IgD-negative memory B cell (primary cell): ENCODE results near the gene MPP1. TPM values are rescaled to one million over a fixed set of nuclear protein-coding genes. Genes with fewer than 3 reads are reported as not detected.

Experiments used
- H3K27ac Mint-ChIP-seq, 3 donors: one replicate each; pipeline ENCODE4 v1.8.0; 2020 to 2022; ENCODE audit warnings: mild to moderate bottlenecking in 3 of 3, mixed read lengths in 3 of 3, moderate library complexity in 1 of 3
- H3K27me3 Mint-ChIP-seq: one replicate; pipeline ENCODE4 v1.8.0; 2021; ENCODE audit warnings: mixed read lengths
- H3K36me3 Mint-ChIP-seq: one replicate; pipeline ENCODE4 v1.8.0; 2020; ENCODE audit warnings: mild to moderate bottlenecking, mixed read lengths
- H3K4me1 Mint-ChIP-seq, 3 donors: one replicate each; pipeline ENCODE4 v1.8.0; 2020 to 2022; ENCODE audit warnings: mixed read lengths in 3 of 3, mild to moderate bottlenecking in 1 of 3
- H3K4me3 Mint-ChIP-seq, 4 donors: one replicate each; pipeline ENCODE4 v1.8.0; 2020 to 2022; ENCODE audit warnings: mild to moderate bottlenecking in 4 of 4, mixed read lengths in 4 of 4, moderate library complexity in 3 of 4
- H3K9me3 Mint-ChIP-seq, 3 donors: one replicate each; pipeline ENCODE4 v1.8.0; 2020 to 2021; ENCODE audit warnings: mixed read lengths in 3 of 3, mild to moderate bottlenecking in 1 of 3
- polyA plus RNA-seq: library from polyadenylated mRNA; unstranded; fragments of 300-500 nt; fragmentation: Illumina TruSeq; gene quantifications from one replicate; pipeline ENCODE4 v1.2.3, GENCODE V29; 2021

The MPP1 gene
- polyA plus RNA-seq, 1 donor from 2014 or later: 9.9 TPM

DNA sequence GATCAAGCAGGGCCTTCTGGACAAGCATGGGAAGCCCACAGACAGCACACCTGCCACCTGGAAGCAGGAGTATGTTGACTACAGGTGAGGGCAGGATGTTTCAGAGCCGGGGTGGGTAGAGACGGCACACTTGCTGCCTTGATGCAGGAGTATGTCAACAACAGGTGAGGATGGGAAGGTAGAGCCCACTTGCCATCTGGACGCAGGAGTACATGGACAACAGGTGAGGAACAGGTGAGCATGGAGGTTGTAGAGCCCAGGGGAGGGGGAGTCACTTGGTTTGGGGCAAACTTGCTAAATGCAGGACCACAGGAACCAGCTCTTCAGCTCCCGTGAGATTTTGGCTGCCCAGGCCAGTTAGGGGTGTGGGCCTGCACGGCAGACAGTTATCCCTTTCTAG, 30.7 kb downstream of the MPP1 start:
- H3K36me3 Mint-ChIP-seq: peaks cover 3% of the 10 kb centered on the region
- no peak overlapping the region for H3K27ac Mint-ChIP-seq
- H3K4me3 Mint-ChIP-seq: no peak overlapping the region
- H3K4me1 Mint-ChIP-seq: peaks cover 0 to 1% (median 0%) of the 10 kb centered on the region in 3 donors
- H3K9me3 Mint-ChIP-seq: peaks cover 0 to 2% (median 1%) of the 10 kb centered on the region in 3 donors
- H3K27me3 Mint-ChIP-seq: peaks cover 1% of the 10 kb centered on the region

DNA sequence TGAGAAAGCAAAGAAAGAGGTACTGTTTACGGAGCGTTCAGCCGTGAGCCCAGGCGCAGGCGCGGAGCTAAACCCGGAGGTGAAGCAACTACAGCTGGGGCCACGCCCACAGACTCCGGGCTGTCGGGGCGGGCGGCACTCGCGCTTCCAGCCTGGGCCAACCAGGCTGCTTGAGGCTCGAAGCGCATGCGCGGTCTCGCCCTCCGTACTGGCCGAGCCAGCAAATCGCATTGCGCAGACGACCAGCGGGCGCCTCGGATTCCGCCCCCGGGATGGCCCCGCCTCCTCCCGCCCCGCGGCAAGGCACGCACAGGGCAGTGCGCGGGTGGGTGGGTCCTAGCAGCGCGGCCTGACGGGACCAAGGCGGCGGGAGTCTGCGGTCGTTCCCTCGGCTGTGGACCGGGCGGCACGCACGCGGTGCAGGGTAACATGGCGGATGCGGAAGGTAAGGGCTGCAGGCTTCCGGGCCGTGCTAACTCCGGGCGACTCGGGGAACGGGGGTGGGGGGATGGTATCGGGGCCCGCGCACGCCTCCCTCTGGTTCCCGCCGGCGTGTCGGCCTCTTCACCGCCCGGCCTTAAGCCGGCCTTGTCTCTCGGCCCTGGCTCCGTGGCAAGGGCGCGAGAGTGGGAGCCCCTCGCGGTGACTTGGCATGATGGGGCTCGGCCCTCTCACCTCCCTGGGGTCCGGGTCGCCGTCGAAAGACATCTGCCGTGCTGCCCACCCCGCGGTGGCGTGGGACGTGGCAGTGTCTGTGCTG, 42.6 kb downstream of the MPP1 start, which contains the start of gene DKC1:
TSS of gene DKC1 (plus strand) at position 328 of the 760 bp plus-strand sequence. CDS start at position 430, 102 bp downstream.
- Mint-ChIP-seq H3K4me3 (peak within 1 kb of the TSS; percentile 87 to 92 (median 91)), H3K4me1 (peaks cover 0 to 11% (median 3%) of the 10 kb centered on the region in 3 donors), H3K36me3 (no peaks in the 10 kb centered on the region), H3K27me3 (no peaks in the 10 kb centered on the region), H3K9me3 (no peaks in the 10 kb centered on the region), H3K27ac (peak within 1 kb of the TSS; percentile 83 to 96 (median 87))

DNA sequence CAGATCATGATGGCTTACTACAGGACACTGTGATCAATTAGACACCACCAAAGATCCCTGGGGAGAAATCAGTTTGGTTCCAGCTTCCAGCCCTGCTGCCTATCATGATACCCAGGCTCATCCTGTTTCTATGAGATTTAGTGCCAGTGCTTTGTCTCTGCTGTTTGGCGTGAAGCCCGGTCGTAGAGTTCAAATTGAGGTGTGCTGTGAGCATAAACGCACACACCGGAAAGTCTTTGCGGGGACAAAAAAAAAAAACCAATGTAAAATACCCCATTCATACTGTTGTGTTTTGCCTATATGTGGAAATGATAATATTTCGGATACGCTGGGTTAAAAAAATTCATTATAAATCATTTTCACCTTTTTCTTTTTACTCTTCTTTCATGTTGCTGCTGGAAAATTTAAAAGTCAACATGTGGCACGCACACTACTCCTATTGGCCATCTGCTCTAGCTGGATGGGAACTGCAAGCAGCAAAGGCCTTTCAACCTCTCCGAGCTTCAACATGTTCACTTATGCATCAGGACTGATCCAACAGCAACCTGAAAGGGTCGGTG, 43.2 kb downstream of the MPP1 start:
- Mint-ChIP-seq H3K4me1 (peaks cover 0 to 11% (median 3%) of the 10 kb centered on the region in 3 donors), H3K27ac (peak overlapping the region; percentile 83 to 96 (median 87)), H3K9me3 (no peaks in the 10 kb centered on the region), H3K27me3 (no peaks in the 10 kb centered on the region), H3K4me3 (peak overlapping the region; percentile 87 to 92 (median 91)), H3K36me3 (no peaks in the 10 kb centered on the region)

- Mint-ChIP-seq H3K27me3 (no peaks in the 10 kb centered on the region), H3K36me3 (no peaks in the 10 kb centered on the region), H3K4me1 (peaks cover 0 to 6% (median 3%) of the 10 kb centered on the region in 3 donors), H3K4me3 (no peak overlapping the region), H3K27ac (no peak overlapping the region), H3K9me3 (no peaks in the 10 kb centered on the region)
These were observed 46.6 kb downstream of the MPP1 start for GRCh38 chrX:154758696-154759095.

DNA sequence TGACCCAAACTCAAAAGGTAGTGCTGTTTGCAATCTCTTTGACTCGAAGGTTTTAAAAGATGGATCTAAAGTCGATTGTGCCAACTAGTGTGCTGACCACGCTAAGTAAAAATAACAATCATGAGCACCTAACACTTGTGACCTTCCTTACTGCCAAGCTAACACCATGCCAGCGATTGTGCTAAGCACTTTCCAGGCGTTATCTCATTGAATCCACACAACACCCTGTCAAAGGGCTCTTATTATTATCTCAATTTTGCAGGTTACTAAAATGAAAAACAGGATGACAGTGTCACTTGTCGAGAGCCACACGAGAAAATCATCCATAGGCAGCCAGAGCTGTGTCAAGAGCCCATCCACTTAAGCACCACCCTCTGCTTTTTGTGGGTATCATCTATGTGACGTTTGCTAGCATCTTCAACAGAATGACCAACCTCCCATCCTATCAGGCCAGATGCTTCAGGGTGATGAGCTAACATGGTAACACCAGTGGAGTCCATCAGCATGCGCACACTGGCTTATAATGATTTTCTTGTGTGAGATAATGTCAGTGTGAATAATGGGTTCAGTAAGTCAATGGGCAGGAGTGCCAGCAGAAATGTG, 53.5 kb downstream of the MPP1 start:
- Mint-ChIP-seq H3K4me3 (peak overlapping the region; percentile 85 to 96 (median 85)), H3K36me3 (no peaks in the 10 kb centered on the region), H3K4me1 (peaks cover 6 to 14% (median 11%) of the 10 kb centered on the region in 3 donors), H3K27me3 (no peaks in the 10 kb centered on the region), H3K27ac (peak overlapping the region in 2 of 3 donors; percentile 55 to 93), H3K9me3 (no peaks in the 10 kb centered on the region)

- H3K36me3 Mint-ChIP-seq: no peaks in the 10 kb centered on the region
- H3K27ac Mint-ChIP-seq: peak overlapping the region in 2 of 3 donors; percentile 55 to 93
- H3K4me3 Mint-ChIP-seq: peak overlapping the region; percentile 85 to 96 (median 85)
- no peaks in the 10 kb centered on the region for H3K27me3 Mint-ChIP-seq
- H3K9me3 Mint-ChIP-seq: no peaks in the 10 kb centered on the region
- H3K4me1 Mint-ChIP-seq: peaks cover 6 to 16% (median 11%) of the 10 kb centered on the region in 3 donors
These were observed 54.0 kb downstream of the MPP1 start for GRCh38 chrX:154751203-154751668.

- Mint-ChIP-seq H3K27ac (peak within 1 kb of the TSS; percentile 55 to 93 (median 86)), H3K4me3 (peak within 1 kb of the TSS; percentile 85 to 96 (median 86)), H3K27me3 (no peaks in the 10 kb centered on the region), H3K36me3 (no peaks in the 10 kb centered on the region), H3K9me3 (no peaks in the 10 kb centered on the region), H3K4me1 (peaks cover 6 to 18% (median 11%) of the 10 kb centered on the region in 3 donors)
These were observed 54.7 kb downstream of the MPP1 start, which contains the start of gene GAB3 for GRCh38 chrX:154750301-154751202. Gene GAB3 (minus strand): TSS chrX:154751077. CDS start chrX:154751025, 52 bp downstream.

DNA sequence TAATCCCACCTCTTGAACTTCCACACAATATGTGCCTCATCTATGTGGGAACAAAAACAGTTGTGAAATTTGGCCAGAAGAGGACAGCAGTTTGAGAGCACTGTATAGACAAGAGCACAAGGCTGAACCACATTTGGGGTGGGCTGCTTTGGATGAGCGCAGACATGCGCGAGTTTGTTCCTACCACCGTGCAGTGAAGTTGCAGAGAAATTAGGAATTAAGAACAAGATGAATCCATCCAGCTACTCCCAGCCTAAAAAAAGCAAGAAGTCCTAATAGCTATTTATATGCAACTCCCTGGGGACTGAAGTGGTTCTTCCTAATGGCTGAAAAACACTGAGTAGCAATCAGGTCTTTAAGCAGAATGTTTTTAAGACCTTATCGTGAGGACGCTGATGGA, 55.4 kb downstream of the MPP1 start:
- Mint-ChIP-seq H3K27ac (peak overlapping the region in 1 of 3 donors; percentile 36), H3K4me1 (peaks cover 6 to 18% (median 14%) of the 10 kb centered on the region in 3 donors), H3K4me3 (peak overlapping the region; percentile 50 to 88 (median 76)), H3K36me3 (no peaks in the 10 kb centered on the region), H3K27me3 (no peaks in the 10 kb centered on the region), H3K9me3 (no peaks in the 10 kb centered on the region)

GRCh38 chrX:154748712-154749339, 56.5 kb downstream of the MPP1 start:
- Mint-ChIP-seq H3K27me3 (no peaks in the 10 kb centered on the region), H3K9me3 (no peaks in the 10 kb centered on the region), H3K27ac (no peak overlapping the region), H3K4me3 (peak overlapping the region in 2 of 4 donors; percentile 12 to 39), H3K36me3 (no peaks in the 10 kb centered on the region), H3K4me1 (peaks cover 6 to 19% (median 14%) of the 10 kb centered on the region in 3 donors)

GRCh38 chrX:154742613-154743012, 62.7 kb downstream of the MPP1 start:
- no peak overlapping the region for H3K27ac Mint-ChIP-seq
- no peaks in the 10 kb centered on the region for H3K9me3 Mint-ChIP-seq
- H3K27me3 Mint-ChIP-seq: no peaks in the 10 kb centered on the region
- peaks cover 0 to 7% (median 3%) of the 10 kb centered on the region in 3 donors for H3K4me1 Mint-ChIP-seq
- H3K36me3 Mint-ChIP-seq: no peaks in the 10 kb centered on the region
- H3K4me3 Mint-ChIP-seq: no peak overlapping the region

DNA sequence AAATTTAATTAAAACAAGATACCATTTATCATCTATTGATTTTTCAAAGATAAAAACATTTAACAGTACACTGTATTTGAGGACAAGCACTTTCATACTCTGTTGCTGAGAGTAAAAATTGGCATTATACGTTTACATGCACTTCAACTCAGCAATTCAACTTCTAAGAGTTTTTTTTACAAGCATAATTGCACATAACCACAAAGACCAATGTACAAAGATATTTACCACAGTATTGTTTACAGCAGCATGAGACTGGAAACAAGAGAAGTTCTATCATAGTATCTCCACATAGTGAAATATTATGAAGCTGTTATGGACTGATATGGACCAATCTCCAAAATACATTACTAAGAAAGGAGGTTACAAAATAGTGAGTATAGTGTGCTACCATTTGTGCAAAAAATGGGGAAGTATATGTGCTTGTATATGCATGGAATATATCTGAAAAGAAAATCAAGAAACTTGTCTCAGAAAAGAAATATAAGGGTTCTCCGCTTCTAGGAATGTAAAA, 65.3 kb downstream of the MPP1 start:
- H3K4me1 Mint-ChIP-seq: peaks cover 0 to 10% (median 6%) of the 10 kb centered on the region in 3 donors
- H3K27me3 Mint-ChIP-seq: no peaks in the 10 kb centered on the region
- no peaks in the 10 kb centered on the region for H3K36me3 Mint-ChIP-seq
- no peak overlapping the region for H3K27ac Mint-ChIP-seq
- H3K9me3 Mint-ChIP-seq: no peaks in the 10 kb centered on the region
- no peak overlapping the region for H3K4me3 Mint-ChIP-seq

- Mint-ChIP-seq H3K36me3 (no peaks in the 10 kb centered on the region), H3K27ac (no peak overlapping the region), H3K4me1 (peaks cover 6 to 25% (median 8%) of the 10 kb centered on the region in 3 donors)
These were observed 67.1 kb downstream of the MPP1 start for GRCh38 chrX:154738011-154738738.

GRCh38 chrX:154737136-154737535, 68.1 kb downstream of the MPP1 start:
- peaks cover 3% of the 10 kb centered on the region for H3K27me3 Mint-ChIP-seq
- no peaks in the 10 kb centered on the region for H3K36me3 Mint-ChIP-seq
- no peaks in the 10 kb centered on the region for H3K9me3 Mint-ChIP-seq
- H3K4me3 Mint-ChIP-seq: no peak overlapping the region
- peak overlapping the region in 1 of 3 donors; percentile 6 for H3K27ac Mint-ChIP-seq
- peaks cover 8 to 32% (median 10%) of the 10 kb centered on the region in 3 donors for H3K4me1 Mint-ChIP-seq

More at GRCh38 chrX:154738011-154738738, 67.1 kb downstream of the MPP1 start:
- Mint-ChIP-seq H3K9me3 (no peaks in the 10 kb centered on the region), H3K4me3 (no peak overlapping the region), H3K27me3 (peaks cover 3% of the 10 kb centered on the region)
